Rectal smooth muscle tissue (tissue), 1 donor: ENCODE measurements around the gene UBE2K.

ENCODE experiments used
- H3K27ac ChIP-seq: one replicate; pipeline ENCODE4 v1.7.0; 2013; ENCODE audit warnings: low read depth, low read length, inconsistent platforms
- H3K27me3 ChIP-seq: one replicate; pipeline ENCODE4 v1.7.0; 2013; ENCODE audit warnings: low read length; ENCODE audit not compliant: control insufficient read depth, insufficient read depth
- H3K36me3 ChIP-seq: one replicate; pipeline ENCODE4 v1.7.0; 2013; ENCODE audit warnings: low read length; ENCODE audit not compliant: control insufficient read depth, insufficient read depth
- H3K4me1 ChIP-seq: one replicate; pipeline ENCODE4 v1.7.0; 2013; ENCODE audit warnings: low read length; ENCODE audit not compliant: control insufficient read depth, insufficient read depth
- H3K4me3 ChIP-seq: one replicate; pipeline ENCODE4 v1.7.0; 2013; ENCODE audit warnings: low read length
- H3K9ac ChIP-seq: one replicate; pipeline ENCODE4 v1.7.0; 2013; ENCODE audit warnings: low read length

The UBE2K gene

DNA sequence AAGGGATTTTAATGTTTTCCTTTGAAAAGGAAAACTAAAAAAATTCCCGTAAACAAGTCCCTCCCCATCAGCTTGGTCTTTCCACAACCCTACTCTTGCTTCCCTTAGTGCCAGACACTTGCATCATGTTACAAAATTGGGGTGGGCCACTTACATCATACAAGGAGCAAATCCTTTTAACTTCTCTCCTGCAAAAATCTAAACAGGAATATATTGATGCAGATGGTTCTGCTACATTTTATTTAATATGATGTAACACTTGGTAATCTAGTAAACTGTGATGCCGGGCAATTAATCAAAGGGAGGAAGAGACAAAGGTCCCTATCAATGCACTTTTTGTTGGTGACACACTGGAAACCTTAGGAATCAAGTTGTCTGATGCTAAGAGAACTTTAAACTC, 125.3 kb downstream of the UBE2K start:
- H3K27me3 ChIP-seq = no peaks in the 10 kb centered on the region

DNA sequence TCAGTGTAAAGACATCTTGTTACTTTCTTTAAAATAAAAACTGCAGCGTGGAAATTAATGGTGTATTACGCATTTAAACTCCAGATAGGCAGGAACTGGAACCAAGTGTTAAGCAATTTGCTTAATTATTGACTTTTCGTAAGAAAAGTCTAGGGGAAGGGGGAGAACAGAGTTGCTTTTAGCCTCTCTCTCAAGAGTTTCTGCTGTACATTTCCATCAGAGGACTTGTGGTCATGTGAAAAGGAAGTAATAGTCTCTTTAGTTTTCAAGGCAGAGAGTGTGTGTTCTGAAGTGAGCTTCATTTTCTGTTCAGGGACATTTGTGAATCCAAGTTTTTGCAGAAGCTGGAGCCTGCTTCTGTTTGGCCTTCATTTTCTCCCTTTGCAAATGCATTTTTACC, 127.2 kb downstream of the UBE2K start:
- H3K27ac ChIP-seq = no peak overlapping the region
- H3K9ac ChIP-seq = no peak overlapping the region
- no peaks in the 10 kb centered on the region for H3K27me3 ChIP-seq
- H3K4me1 ChIP-seq = no peaks in the 10 kb centered on the region
- peaks cover 5% of the 10 kb centered on the region for H3K36me3 ChIP-seq
- H3K4me3 ChIP-seq = no peak overlapping the region

More for the DNA sequence above, 125.3 kb downstream of the UBE2K start:
- Histone ChIP-seq H3K27ac (no peak overlapping the region), H3K4me3 (no peak overlapping the region), H3K4me1 (no peaks in the 10 kb centered on the region), H3K36me3 (peaks cover 2% of the 10 kb centered on the region), H3K9ac (no peak overlapping the region)

GRCh38 chr4:39825741-39826231, 127.8 kb downstream of the UBE2K start:
- H3K27ac ChIP-seq = no peak overlapping the region
- H3K9ac ChIP-seq = no peak overlapping the region
- no peak overlapping the region for H3K4me3 ChIP-seq
- H3K36me3 ChIP-seq = peaks cover 6% of the 10 kb centered on the region
- H3K27me3 ChIP-seq = no peaks in the 10 kb centered on the region
- no peaks in the 10 kb centered on the region for H3K4me1 ChIP-seq
